HG02588 (cell line): ENCODE measurements around the gene OSGEP.

ENCODE experiments used
- ATAC-seq: cut with Tn5 transposase; IDR thresholded peaks from one replicate; pipeline ENCODE4 v1.9.1; 2021; ENCODE audit warnings: mild to moderate bottlenecking, moderate library complexity; ENCODE audit not compliant: unreplicated experiment

Gene OSGEP

GRCh38 chr14:20400589-20400964 is 54.0 kb downstream of the OSGEP start:
- no peak for ATAC-seq

- ATAC-seq, result no peak
Measured at GRCh38 chr14:20397511-20397910, 57.1 kb downstream of the OSGEP start.
